Right ventricle myocardium inferior (tissue), 1 donor: Measurements from ENCODE around the gene CROCC. TPM values are rescaled to one million over a fixed set of nuclear protein-coding genes. Genes with fewer than 3 reads are reported as not detected.
"Not testable (repeated sequence)": the region's sequence is repeated elsewhere in the genome, so short reads cannot be mapped to it uniquely, and the experiment has no call there.

Source experiments
- ATAC-seq: fragments of 200-7000 bp; cut with Tn5 transposase; one replicate; pipeline ENCODE4 v1.9.1; 2020; ENCODE audit warnings: mild to moderate bottlenecking, moderate library complexity
- DNase-seq: peaks from one replicate; pipeline ENCODE4 v3.0.0; 2021; ENCODE audit errors: missing footprints
- intact Hi-C: fragments of 100-400 bp; cut with DNase I; formaldehyde crosslinking; loops from one replicate; pipeline ENCODE4 v1.11.0; 2022
- total RNA-seq: library from RNA; stranded (reverse); fragmentation: NEBNext Ultra II Directional; extraction: Animal tissue kit (Norgen Biotek cat#: 25700); gene quantifications from one replicate; pipeline ENCODE4 v1.2.1, GENCODE V29; 2021
- donor health status: DM: no; HTN: yes; CAD: no; lungs with severe emphysema.

CROCC gene
- total RNA-seq, 1 donor from 2014 or later = 6.5 TPM

DNA sequence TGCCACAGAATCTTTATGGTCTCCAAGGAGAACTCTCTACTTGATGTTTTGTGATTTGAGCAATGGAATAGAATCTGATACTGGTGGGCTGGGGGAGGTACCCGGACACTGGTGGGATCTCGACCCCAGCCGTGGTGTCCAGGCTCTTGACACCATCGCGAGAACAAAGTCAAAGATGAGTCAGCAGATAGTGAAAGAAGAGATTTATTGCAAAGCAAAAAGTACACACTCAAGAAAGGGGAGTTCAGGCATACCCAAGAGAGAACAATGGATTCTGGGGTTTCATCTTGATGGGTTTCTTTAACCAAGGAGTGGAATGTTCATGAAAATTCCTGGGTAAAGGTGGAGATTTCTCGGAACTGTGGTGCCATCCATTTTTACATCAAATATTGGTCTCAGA, 27.4 kb upstream of the CROCC start:
- ATAC-seq, DNase-seq, intact Hi-C loops: not testable (repeated sequence)

DNA sequence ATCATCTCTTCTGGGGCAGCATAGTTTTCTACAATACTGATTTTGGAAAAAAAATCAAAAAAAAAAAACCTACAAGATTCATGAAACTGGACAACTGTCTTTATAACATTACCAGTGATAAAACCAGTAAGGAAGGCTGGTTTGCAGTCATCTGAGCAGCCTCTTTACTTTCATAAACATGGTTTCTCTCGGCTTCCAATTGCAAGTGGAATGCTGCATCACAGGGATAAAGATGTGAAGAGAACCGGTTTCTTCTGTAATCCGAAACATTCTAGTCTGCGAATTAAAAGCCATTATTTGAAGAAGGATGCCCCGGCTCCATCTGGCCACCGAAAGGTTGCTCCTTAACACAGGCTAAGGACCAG, 26.5 kb upstream of the CROCC start:
- intact Hi-C loops, DNase-seq, ATAC-seq: not testable (repeated sequence)

DNA sequence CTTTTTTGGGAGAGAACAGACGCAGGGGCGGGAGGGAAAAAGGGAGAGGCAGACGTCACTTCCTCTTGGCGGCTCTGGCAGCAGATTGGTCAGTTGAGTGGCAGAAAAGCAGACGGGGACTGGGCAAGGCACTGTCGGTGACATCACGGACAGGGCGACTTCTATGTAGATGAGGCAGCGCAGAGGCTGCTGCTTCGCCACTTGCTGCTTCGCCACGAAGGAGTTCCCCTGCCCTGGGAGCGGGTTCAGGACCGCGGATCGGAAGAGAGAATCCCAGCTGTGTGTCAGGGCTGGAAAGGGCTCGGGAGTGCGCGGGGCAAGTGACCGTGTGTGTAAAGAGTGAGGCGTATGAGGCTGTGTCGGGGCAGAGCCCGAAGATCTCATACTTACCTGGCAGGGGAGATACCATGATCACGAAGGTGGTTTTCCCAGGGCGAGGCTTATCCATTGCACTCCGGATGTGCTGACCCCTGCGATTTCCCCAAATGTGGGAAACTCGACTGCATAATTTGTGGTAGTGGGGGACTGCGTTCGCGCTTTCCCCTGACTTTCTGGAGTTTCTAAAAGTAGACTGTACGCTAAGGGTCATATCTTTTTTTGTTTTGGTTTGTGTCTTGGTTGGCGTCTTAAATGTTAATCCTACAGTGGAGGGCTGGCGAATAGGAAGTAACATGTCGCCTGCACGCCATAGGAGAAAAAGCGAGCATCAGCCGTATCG, 26.0 kb upstream of the CROCC start, which contains the start of gene RNU1-2:
Gene RNU1-2 (plus strand): TSS at position 383 of the 718 bp plus-strand sequence.
- ATAC-seq = peak; percentile 100
- intact Hi-C loops, DNase-seq: not testable (repeated sequence)

- ATAC-seq, DNase-seq, intact Hi-C loops: not testable (repeated sequence)
Measured at GRCh38 chr1:16896316-16897055, 25.2 kb upstream of the CROCC start.

DNA sequence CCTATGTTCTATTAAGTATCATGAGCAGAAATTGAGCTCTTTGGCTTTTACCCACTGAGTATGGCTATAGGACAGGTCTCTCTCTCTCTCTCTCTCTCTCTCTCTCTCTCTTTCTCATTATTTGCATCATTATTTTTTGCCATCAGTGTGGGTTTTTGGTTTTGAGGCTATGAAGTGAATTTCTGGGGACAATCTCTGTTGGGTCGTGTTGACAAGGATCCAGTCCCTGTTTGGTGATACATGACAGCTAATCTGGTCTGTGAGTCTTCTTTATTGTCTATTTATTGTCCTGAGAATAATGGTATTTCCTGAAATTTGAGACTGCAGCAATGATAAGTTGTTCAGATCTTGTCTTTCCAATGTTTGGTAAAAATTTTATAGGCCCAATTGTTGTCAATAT, 24.1 kb upstream of the CROCC start:
- DNase-seq, intact Hi-C loops, ATAC-seq: not testable (repeated sequence)

DNA sequence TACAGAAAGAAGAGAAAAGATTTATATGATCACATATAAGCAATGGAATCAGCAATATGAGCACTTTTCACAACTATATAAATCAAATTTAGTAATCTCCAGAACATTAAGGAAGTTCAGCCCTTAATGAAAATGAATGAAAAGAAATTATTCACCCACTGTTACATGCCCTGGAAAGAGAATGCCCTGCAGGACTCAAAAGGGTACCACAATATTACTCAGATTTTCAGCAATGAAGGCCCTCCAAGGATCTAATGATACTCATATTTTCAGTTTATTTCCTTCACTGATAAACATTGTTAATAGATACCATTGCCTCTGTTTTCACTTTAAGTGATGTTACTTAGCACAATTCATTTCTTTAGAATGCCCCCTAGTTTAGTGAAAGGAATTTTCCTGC, 23.4 kb upstream of the CROCC start:
- ATAC-seq, intact Hi-C loops, DNase-seq: not testable (repeated sequence)

DNA sequence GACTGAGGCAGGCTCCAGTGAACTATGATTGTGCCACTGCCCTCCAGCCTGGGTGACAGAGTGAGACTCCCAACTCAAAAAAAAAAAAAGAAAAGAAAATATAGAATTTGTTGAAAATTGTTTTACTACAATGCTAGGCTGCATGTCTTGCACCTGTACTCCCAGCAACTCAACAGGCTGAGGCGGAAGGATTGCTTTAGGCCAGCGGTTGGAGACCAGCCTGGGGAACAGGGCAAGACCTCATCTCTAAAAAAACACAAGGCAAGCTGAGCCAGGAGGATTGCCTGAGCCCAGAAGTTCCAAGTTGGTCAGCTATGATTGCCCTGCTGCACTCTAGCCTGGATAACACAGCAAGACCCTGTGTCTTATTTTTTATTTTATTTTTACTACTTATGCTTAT, 22.7 kb upstream of the CROCC start:
- DNase-seq, intact Hi-C loops, ATAC-seq: not testable (repeated sequence)

DNA sequence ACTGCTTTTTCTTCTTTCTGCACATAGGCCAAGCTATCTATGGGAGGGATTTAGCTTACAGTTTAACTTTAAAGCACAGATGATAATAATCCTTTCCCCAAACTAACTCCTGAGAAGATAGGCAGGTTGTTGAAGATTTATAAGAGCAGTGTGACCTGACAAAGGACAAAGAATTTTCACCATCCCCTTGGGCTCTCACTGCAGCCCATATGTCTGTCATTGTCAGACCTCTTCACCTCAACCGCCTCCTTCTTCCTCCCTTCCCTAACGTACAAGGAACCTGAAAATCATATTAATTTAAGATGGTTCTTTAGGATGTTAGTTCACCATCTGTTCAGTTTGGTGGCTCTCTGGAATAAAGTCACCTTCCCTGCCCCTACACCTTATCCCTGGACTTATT, 21.0 kb upstream of the CROCC start:
- DNase-seq (no peak), ATAC-seq (no peak)
- intact Hi-C loops = no loop called here

GRCh38 chr1:16901371-16901770, 20.4 kb upstream of the CROCC start:
- intact Hi-C loops, ATAC-seq: not testable (repeated sequence)

DNA sequence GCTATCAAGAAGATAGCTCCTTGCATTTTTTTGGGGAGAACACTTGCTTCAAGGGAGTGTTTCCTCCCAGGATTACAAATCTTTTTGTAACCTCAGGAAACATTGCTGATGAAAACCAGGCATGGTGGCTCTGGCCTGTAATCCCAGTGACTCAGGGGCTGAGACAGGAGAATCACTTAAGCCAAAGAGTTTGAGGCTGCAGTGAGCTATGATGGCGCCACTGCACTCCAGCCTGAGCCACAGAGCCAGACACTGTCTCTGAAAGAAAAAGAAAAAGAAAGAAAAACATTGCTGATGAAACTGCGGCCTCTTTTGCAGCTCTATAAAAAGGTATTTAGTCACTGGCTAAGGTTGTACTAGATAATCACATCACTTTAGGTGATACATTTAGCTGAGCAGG, 18.7 kb upstream of the CROCC start:
- no peak for ATAC-seq
- DNase-seq = no peak
- intact Hi-C loops = no loop called here

More at GRCh38 chr1:16901371-16901770, 20.4 kb upstream of the CROCC start:
- not testable (repeated sequence) for DNase-seq

DNA sequence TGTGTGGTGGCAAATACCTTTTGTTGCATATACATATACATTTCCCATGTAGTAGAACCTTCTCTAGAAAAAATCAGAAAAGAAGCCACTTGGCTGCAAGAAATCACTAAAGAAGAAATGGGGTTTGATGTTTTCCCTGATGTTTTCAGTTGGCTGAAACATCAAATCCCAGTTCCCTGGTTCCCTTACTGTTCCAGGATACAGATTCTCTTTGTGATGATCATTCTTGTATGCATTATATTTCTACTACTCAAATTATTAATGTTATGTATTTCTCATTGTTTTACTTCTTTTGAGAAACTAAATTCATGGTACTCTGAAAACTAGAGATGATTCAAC, 18.3 kb upstream of the CROCC start:
- DNase-seq = no peak
- intact Hi-C loops = no loop called here
- no peak for ATAC-seq

DNA sequence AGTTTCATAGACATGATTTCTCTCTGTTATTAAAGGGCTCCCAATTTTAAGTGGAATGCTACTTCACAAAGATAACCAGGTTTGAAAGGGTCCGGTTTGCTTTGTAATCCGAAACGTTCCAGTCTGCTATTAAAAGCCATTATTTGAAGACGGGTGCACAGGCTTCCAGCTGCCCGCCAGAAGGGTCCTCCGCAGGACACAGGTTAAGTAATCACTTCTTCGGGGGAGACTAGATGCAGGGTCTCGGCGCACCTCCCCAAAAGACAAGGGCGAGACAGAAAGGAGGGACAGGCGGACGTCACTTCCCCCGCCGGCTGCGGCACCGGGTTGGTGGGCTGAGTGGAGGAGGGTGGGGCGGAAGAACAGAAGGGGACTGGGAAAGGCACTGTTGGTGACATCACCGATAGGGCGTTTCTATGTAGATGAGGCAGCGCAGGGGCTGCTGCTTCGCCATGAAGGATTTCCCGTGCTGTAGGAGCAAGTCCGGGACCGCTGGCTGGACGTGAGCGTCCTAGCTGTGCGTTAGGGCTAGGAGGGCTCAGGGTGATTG, 17.1 kb upstream of the CROCC start:
- intact Hi-C loops = no loop called here
- DNase-seq (peak; percentile 98), ATAC-seq (peak; percentile 100)

- intact Hi-C loops = no loop called here
- no peak for DNase-seq
- peak; percentile 87 for ATAC-seq
Measured at GRCh38 chr1:16905110-16905867, 16.4 kb upstream of the CROCC start.

GRCh38 chr1:16905868-16906702, 15.6 kb upstream of the CROCC start:
- DNase-seq = no peak

DNA sequence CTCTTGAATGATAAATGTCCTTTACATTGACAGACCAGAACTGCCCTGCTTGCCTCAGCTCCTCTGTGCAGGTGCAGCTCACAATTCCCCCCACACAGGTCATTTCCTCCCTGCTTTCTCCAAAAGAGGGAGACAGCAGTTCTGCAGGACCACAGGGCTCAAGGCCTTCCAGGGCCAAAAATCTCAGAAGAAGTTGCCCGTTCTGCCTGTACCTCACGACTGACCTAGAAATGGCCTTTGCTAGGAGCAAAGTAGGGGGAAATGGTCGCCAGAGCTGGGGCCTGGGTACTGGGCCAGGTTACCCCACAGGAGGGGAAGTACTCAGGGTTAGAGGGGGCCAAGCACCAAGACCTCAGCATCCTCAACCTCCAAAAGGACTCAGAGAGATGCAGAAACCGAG, 14.9 kb upstream of the CROCC start:
- DNase-seq (no peak), ATAC-seq (no peak)
- intact Hi-C loops = no loop called here

More at GRCh38 chr1:16905868-16906702, 15.6 kb upstream of the CROCC start:
- no peak for ATAC-seq
- intact Hi-C loops = no loop called here

- no peak for ATAC-seq
- DNase-seq = no peak
- intact Hi-C loops = no loop called here
Measured at GRCh38 chr1:16907870-16908758, 13.6 kb upstream of the CROCC start.
